Endothelial cell of umbilical vein (primary cell): ENCODE data around the gene C9orf57. TPM values are rescaled to one million over a fixed set of nuclear protein-coding genes. Genes with fewer than 3 reads are reported as not detected.

Source experiments
- BruUV-seq: library from RNA; stranded (reverse); fragments of 400-500 nt; replicated peaks from 2 replicates; lab custom pipeline; 2021; lab: Mats Ljungman, UMichigan
- CTCF ChIA-PET: fragments of 300-600, 350-600 bp; sonication (Branson Sonifier 250); formaldehyde crosslinking; loops from one replicate; lab custom pipeline; 2021; ENCODE audit warnings: antibody characterized with exemption, inconsistent platforms; lab: Charles Lee
- POLR2A ChIA-PET: fragments of 300-600, 350-600 bp; sonication (Branson Sonifier 250); formaldehyde crosslinking; loops from one replicate; lab custom pipeline; 2021; ENCODE audit warnings: antibody characterized with exemption, inconsistent platforms; lab: Charles Lee
- DNase-seq: peaks from one replicate; pipeline ENCODE4 v3.0.0-alpha.2; 2011; ENCODE audit warnings: low read depth, low spot score
- FAIRE-seq: peaks from 2 replicates; lab custom pipeline; 2011; peaks lifted over from hg19 to GRCh38; lab: Jason Lieb, UNC
- H2AFZ ChIP-seq: 2 replicates; pipeline ENCODE4 v1.6.0; 2012; ENCODE audit warnings: low read depth, low read length, control low read depth, inconsistent platforms
- H3K27ac ChIP-seq: 2 replicates; pipeline ENCODE4 v1.5.1; 2011; ENCODE audit warnings: low read depth, mild to moderate bottlenecking, control low read depth, low read length, moderate library complexity; ENCODE audit not compliant: insufficient read depth
- H3K27me3 ChIP-seq, 2 experiments: 2 replicates each; pipeline versions ENCODE4 v1.6.0 to v1.6.1; 2011; ENCODE audit warnings: low read length in 2 of 2, mixed read lengths in 1 of 2; ENCODE audit not compliant: control insufficient read depth in 2 of 2, insufficient read depth in 2 of 2
- H3K36me3 ChIP-seq, 2 experiments: 2 replicates in 1 of 2; 3 replicates in 1 of 2; pipeline ENCODE4 v1.5.1; 2011; ENCODE audit warnings: low read length in 2 of 2, mild to moderate bottlenecking in 1 of 2, moderate library complexity in 1 of 2; ENCODE audit not compliant: control insufficient read depth in 2 of 2, insufficient read depth in 2 of 2; ENCODE audit errors: extremely low read depth in 1 of 2
- H3K4me1 ChIP-seq: 3 replicates; pipeline ENCODE4 v1.5.1; 2011; ENCODE audit warnings: mild to moderate bottlenecking, low read length; ENCODE audit not compliant: control insufficient read depth, insufficient read depth; ENCODE audit errors: extremely low read depth
- H3K4me2 ChIP-seq: 2 replicates; pipeline ENCODE4 v1.6.1; 2011; ENCODE audit warnings: low read length, control low read depth, mixed read lengths; ENCODE audit not compliant: insufficient read depth
- H3K4me3 ChIP-seq, 3 experiments: fragments of 200-600 bp in 1 of 3; sonication (generic), shearing (Covaris generic) in 1 of 3; replicated peaks in 1 of 3; 2 replicates each; pipeline ENCODE4 v1.5.1; 2011 to 2016; ENCODE audit warnings: control low read depth in 3 of 3, low read length in 3 of 3, mild to moderate bottlenecking in 2 of 3, inconsistent platforms in 1 of 3, low read depth in 1 of 3, moderate library complexity in 1 of 3; ENCODE audit not compliant: insufficient read depth in 1 of 3
- H3K79me2 ChIP-seq: 2 replicates; pipeline ENCODE4 v1.6.0; 2012; ENCODE audit warnings: low read length, inconsistent platforms; ENCODE audit not compliant: control insufficient read depth, insufficient read depth
- H3K9ac ChIP-seq: replicated peaks from 2 replicates; pipeline ENCODE3; 2011; ENCODE audit warnings: low read length, control low read depth; ENCODE audit not compliant: insufficient read depth; ENCODE audit errors: extremely low read depth
- H3K9me1 ChIP-seq: replicated peaks from 3 replicates; pipeline ENCODE4 v1.6.0; 2011; ENCODE audit warnings: mild to moderate bottlenecking, low read length; ENCODE audit not compliant: control insufficient read depth, insufficient read depth; ENCODE audit errors: extremely low read depth
- H3K9me3 ChIP-seq: replicated peaks from 2 replicates; pipeline ENCODE4 v1.5.1; 2012; ENCODE audit warnings: low read length, inconsistent platforms; ENCODE audit not compliant: control insufficient read depth, insufficient read depth
- H4K20me1 ChIP-seq: replicated peaks from 2 replicates; pipeline ENCODE3; 2011; ENCODE audit warnings: mild to moderate bottlenecking, low read length; ENCODE audit not compliant: control insufficient read depth, insufficient read depth; ENCODE audit errors: extremely low read depth
- CTCF ChIP-seq, 2 donors: IDR thresholded peaks; 1 replicate in 1 of 2; 2 replicates in 1 of 2; pipeline ENCODE4 v1.5.1; 2011; ENCODE audit warnings: low read length in 2 of 2, mild to moderate bottlenecking in 2 of 2, moderate library complexity in 2 of 2, control low read depth in 1 of 2, inconsistent platforms in 1 of 2, low read depth in 1 of 2; ENCODE audit not compliant: insufficient read depth in 1 of 2; ENCODE audit errors: extremely low read depth in 1 of 2
- EZH2 ChIP-seq: IDR thresholded peaks from 2 replicates; pipeline ENCODE4 v1.6.1; 2012; ENCODE audit warnings: borderline replicate concordance, low read depth, mild to moderate bottlenecking, moderate library complexity, low read length, inconsistent platforms; ENCODE audit not compliant: severe bottlenecking
- FOS ChIP-seq: IDR thresholded peaks from 2 replicates; pipeline ENCODE4 v1.6.1; 2011; ENCODE audit warnings: mild to moderate bottlenecking, low read length, moderate library complexity, borderline replicate concordance; ENCODE audit not compliant: insufficient read depth
- GATA2 ChIP-seq: IDR thresholded peaks from 2 replicates; pipeline ENCODE4 v1.7.0; 2011; ENCODE audit warnings: low read depth, mild to moderate bottlenecking, moderate library complexity, mixed read lengths, low read length; ENCODE audit not compliant: insufficient read length, insufficient read depth
- JUN ChIP-seq: IDR thresholded peaks from 2 replicates; pipeline ENCODE4 v1.6.1; 2011; ENCODE audit warnings: borderline replicate concordance, low read depth; ENCODE audit not compliant: insufficient read length, insufficient read depth
- MAX ChIP-seq: IDR thresholded peaks from 2 replicates; pipeline ENCODE4 v1.6.1; 2011; ENCODE audit not compliant: insufficient read depth, insufficient read length
- MYC ChIP-seq: IDR thresholded peaks from one replicate; pipeline ENCODE4 v1.6.1; 2011; ENCODE audit warnings: mild to moderate bottlenecking, low read depth, low read length
- POLR2A ChIP-seq: IDR thresholded peaks from 2 replicates; pipeline ENCODE4 v1.6.1; 2012; ENCODE audit warnings: low read depth, mild to moderate bottlenecking, control low read depth, low read length
- POLR2AphosphoS5 ChIP-seq: IDR thresholded peaks from 2 replicates; pipeline ENCODE4 v1.6.1; 2012; ENCODE audit warnings: low read depth, mild to moderate bottlenecking, control low read depth, low read length, moderate library complexity; ENCODE audit not compliant: insufficient read depth
- dilution Hi-C: fragments of 300-500 bp; cut with MboI; formaldehyde crosslinking; loops from one replicate; pipeline ENCODE4 v1.15.0; 2019; ENCODE audit warnings: low sequenced_read_pairs; ENCODE audit not compliant: extremely low pct_ligation_motif_present
- intact Hi-C: fragments of 100-400 bp; cut with micrococcal nuclease; formaldehyde crosslinking; loops from one replicate; pipeline ENCODE4 v1.10.0; 2022
- polyA plus RNA-seq, 4 experiments: library from polyadenylated mRNA; depleted of rRNA in 3 of 4; stranded (reverse) in 3 of 4; unstranded in 1 of 4; fragments of >200 nt; gene quantifications; 2 replicates each; pipeline versions ENCODE4 v1.2.1 to v1.2.3, GENCODE V29; 2011 to 2012; ENCODE audit warnings: missing spikeins in 1 of 4
- total RNA-seq: library from RNA; stranded (reverse); gene quantifications from 2 replicates; pipeline ENCODE4 v1.2.3, GENCODE V29; 2021

The C9orf57 gene
- total and polyA plus RNA-seq, 2 donors (not counting 3 experiments of a cell fraction or from before 2014, with no cell fraction given) = not detected

DNA sequence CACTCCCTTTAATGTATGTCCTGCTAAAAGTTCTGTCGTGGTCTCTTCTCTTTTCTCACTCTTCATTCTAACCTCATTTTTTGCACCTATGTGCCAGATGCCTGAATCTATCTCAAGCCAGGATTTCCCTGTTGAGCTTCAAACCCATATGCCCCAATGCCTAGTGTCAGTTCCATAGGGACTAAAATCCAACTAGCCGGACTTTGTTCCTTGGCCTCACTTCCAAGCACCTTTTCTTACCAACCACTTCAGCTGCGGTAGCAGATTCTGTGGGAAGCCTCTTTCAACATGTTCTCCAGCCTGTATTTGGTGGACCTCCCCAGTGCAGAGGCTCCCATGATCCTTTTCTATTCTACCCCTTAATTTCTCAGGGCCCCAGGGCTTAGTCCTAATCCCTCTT is 17.5 kb downstream of the C9orf57 start:
- Histone ChIP-seq H3K9me1 (no peaks in the 10 kb centered on the region), H4K20me1 (no peaks in the 10 kb centered on the region), H3K4me2 (no peak overlapping the region), H2AFZ (no peak overlapping the region), H3K79me2 (no peaks in the 10 kb centered on the region), H3K27me3 (no peaks in the 10 kb centered on the region), H3K9me3 (no peaks in the 10 kb centered on the region), H3K9ac (no peak overlapping the region), H3K4me3 (no peak overlapping the region), H3K4me1 (no peaks in the 10 kb centered on the region), H3K36me3 (no peaks in the 10 kb centered on the region), H3K27ac (no peak overlapping the region)
- ChIA-PET POLR2A (no interaction called here), CTCF (no interaction called here)
- dilution Hi-C loops = no loop called here
- DNase-seq (no peak), FAIRE-seq (no peak)
- intact Hi-C loops = no loop called here
- TF ChIP-seq FOS (no peak), POLR2AphosphoS5 (no peak), JUN (no peak), MAX (no peak), MYC (no peak), EZH2 (no peak), POLR2A (no peak), GATA2 (no peak), CTCF (IDR thresholded peaks at IDR 0.05; ENCODE audit: extremely low read depth in 1 of 2, insufficient read depth in 1 of 2, low read depth in 1 of 2, low read length in 2 of 2) (no peak)
- no TSS peak for BruUV-seq
